ELF-1 (cell line): ENCODE results near the gene PRKG1.
"Not testable (repeated sequence)": the region's sequence is repeated elsewhere in the genome, so short reads cannot be mapped to it uniquely, and the experiment has no call there.

Experiments used
- DNase-seq: peaks from one replicate; pipeline ENCODE4 v3.0.0-alpha.2; 2016; ENCODE audit warnings: low read depth, low spot score

Gene PRKG1

DNA sequence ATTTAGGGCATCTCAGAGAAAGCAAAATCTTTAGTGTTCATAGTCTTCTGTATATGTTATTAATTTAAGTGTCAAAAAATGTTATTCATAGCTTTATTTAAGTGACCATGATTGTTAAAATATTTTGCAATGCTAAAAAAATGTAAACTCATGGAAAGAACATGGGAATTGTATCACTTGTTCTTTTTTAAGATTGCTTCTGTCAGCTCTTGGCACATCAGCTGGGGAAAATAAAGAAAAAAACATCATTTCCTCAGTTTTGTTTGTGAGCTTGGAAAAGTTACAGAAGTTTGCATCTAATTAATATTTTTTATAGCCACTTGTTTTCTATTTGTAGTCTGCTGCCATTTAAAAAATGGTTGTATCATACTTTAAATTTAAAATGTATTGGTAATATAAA lies 911.0 kb downstream of the PRKG1 start:
- no peak for DNase-seq

DNA sequence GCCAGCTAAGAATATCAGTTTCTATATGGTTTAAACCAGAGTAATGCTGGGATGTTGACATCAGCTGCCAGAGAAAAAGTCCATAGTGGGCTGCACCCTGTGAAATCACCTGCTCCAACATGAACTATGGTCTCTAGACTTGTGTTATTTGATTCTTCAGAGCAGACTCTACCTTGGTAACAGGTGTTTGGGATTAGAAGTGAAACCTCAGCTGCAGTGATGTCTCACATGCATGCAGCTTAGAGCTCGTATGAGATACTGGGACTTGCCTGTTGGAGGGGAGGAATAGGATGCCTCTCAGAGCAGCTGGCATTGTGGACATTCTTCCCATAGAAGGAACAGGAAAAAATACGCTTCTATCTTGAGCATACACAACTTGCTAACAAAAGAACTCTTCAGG lies 912.2 kb downstream of the PRKG1 start:
- DNase-seq = no peak

DNA sequence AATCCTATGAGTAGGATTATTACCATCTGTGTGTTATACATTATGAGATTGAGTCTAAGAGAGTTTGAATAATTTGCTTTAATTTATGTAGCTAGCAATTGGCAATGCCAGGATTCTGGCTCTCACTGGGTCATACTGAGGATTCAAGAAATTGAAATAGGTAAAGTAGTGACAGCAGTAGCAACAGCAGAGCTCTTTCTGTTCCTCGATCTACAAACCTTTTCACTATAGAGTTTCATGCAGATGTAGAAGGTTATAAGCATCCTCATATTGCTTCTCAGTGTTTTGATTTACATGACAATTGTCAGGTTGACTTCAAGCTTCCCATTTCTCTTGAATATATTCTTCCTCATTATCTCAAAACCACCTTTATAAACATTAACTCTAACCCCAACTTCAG lies 919.2 kb downstream of the PRKG1 start:
- no peak for DNase-seq

DNA sequence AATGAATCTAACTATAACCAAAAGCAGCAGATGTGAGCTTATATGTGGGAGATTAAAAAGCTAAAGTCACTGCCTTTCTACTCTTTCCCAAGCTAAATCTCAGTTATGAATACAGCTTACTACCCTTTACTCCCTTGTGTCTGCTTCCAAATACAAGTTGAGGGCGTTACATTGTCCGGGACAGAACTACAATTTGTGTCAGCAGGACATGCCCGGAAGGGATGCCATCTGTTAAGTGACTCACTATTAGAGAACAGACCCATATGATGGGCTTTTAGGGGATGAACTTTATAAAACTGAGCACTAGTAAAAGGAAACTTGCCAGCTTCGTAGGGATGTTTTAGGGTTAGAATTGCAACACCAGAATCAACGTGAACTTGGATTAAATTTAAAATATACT lies 924.8 kb downstream of the PRKG1 start:
- no peak for DNase-seq

DNA sequence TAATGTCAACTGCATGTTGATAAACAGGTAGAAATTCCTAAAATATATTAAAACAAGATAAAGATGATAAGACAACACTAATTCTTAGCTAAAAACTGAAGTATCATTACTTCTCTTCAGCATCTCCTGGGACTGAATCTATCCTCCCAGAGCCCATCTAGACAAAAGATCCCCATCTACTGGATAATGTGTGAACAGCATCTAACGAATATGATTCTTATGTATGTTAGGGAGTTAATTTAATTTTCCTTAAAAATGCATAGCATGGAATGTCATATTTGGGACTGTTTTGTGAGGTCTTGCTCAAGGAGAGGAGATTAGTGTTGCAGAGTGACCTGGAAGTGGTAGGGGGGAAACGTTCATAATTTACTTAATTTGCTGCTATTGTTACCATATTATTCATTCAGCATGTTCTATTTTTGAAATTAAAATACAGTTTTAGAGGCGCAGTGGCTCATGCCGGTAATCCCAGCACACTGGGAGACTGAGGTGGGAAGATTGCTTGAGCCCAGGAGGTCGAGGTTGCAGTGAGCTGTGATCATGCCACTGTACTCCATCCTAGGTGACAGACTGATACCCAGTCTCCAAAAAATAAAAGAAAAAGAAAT lies 930.2 kb downstream of the PRKG1 start:
- DNase-seq = no peak

DNA sequence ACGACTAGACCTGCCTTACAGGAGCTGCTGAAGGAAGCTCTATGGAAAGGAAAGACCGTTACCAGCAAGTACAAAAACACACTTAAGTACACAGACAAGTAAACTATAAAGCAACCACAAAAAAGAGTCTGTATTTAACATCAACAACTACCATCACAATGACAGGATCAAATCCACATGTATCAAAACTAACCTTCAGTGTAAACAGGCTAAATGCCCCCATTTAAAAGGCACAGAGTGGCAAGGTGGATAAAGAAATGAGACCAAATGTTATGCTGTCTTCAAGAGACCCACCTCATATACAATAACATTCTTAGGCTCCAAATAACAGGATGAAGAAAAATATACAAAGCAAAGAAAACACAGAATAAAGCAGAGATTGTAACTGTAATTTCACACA lies 932.8 kb downstream of the PRKG1 start:
- no peak for DNase-seq

DNA sequence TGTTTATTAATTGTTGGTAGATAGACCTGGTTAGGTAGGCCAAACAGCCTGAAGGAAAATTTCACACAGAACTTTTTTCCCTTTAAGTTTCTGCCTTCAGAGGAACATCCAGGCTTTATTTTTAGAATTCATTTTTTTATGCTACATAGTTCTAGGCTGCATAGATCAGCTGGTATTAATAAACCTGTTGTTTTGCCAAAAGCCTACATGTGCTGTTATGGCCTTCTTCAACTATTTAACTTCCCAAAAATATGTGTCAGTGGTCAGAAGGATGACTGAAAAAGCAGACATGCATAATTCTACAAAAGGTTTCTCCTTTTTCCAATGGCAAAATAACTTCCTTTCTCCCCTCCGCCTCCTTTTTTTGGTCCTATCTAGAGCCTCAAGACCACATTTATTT lies 936.8 kb downstream of the PRKG1 start:
- no peak for DNase-seq

DNA sequence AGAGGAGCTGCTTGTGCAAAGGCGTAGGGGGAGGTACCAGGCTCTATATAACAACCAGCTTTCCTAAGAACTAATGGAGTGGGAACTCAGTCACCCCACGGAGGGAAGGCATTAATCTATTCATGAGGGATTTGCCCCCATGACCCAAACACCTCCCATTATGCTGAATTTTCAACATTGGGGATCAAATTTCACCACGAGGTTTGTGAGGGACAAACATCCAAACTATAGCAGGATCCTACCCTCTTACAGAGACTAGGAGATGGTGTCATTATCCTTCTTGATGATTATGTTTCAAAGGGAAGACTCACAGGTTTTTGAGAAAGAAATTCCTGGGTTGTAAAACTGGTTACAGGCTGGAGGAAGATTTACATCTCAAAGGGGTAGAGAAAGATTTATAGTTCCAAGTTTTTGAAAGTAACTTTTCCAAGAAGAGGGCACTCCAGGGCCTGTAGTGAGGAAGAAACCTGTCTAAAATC lies 944.8 kb downstream of the PRKG1 start:
- peak; percentile 50 for DNase-seq

DNA sequence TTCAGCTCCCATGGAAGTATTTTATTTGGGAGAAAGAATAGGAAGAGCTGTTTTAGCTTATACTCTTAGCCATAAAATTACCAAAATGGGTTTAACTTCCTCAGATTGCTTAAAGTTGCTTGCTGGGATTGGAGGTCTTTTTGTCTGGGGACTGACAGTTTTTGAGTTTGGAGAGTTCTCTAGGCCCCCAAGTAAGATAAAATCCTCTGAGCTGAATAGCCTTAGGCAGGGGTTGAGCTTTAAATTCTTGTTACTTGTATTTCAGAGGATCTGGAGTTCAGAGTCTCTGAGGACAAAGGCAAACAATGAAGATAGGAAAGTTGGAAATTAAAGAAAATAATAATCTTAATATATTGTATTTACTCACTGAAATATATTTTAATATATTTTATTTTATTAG lies 945.4 kb downstream of the PRKG1 start:
- peak; percentile 58 for DNase-seq

DNA sequence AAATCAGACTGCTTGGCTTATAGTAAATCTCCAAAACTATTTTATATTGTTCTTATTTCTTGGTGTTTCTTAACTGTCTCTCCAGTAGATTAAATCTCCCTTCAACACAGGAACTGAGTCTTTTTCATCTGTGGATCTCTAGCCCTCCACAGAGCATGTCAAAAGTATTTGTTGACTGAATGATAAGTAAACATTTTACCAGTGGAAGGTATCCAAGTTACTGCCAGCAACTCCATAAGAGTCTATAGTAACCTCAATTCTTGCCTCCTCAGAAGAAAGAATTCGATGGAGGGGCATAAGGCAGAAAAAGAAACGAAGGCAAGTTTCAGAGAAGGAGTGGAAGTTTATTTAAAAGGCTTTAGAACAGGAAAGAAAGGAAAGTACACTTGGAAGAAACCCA lies 945.9 kb downstream of the PRKG1 start:
- no peak for DNase-seq

DNA sequence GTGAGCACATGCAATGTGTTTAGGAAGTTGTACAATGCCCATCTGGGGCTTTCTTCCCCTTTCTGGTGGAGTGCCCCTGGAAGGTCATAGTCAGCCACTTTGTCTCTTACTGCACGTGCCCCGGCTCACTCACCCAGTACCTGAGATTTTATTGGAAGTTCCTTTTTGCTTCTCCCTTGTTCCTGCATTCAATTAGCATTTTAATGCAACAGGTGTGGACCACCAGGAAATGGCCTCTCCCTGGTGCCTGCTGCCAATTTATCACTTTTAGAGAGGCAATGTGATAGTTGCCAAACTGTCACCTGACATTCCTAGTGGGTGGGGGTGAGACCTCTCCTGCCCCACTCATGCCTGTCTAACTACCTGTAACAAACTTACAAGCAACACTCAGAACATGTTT lies 946.4 kb downstream of the PRKG1 start:
- DNase-seq = no peak

DNA sequence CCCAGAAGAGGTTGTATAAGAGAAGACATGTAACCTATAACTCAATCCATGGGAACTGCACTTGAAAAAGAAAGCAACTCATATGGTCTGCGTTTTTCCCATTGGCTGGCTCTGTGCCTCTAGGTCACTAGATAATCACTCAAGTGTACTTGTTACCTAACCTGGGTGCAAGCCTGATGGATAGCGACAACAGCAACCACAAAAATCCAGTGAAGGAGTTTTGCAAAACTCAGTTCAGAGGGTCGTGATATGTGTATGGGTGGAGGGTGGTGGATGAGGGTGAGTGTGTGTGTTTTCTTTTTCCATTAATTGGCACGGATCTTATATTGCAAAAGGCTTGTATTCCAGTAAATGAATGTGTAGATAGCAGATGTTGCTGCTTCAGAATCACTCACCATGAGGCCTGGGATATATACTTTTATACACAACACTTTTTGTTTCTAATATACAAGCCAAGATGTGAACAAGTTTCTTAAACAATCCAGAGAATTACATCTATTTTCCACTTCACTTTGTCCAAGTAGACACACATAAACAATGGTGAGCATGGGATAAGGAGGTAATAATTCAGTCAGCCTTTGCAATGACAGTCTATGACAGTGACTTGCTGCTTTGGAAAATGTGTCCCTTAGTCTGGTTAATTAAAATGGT lies 952.9 kb downstream of the PRKG1 start:
- DNase-seq = no peak

DNA sequence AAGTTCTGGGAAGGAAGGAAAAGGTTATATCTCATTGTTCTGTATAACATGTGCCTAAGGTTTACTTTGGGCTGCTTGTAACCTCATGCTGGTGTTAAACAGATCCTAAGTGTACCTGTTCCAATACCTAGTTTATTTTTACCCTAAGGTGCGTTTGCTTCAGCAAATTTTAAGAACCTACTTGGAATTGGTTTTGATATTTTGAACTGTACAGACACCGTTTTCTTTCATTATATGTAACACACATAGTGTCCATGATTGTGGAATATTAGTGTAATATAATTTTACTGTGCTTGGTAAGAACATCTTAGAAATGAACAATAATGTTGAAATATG lies 954.2 kb downstream of the PRKG1 start:
- no peak for DNase-seq

DNA sequence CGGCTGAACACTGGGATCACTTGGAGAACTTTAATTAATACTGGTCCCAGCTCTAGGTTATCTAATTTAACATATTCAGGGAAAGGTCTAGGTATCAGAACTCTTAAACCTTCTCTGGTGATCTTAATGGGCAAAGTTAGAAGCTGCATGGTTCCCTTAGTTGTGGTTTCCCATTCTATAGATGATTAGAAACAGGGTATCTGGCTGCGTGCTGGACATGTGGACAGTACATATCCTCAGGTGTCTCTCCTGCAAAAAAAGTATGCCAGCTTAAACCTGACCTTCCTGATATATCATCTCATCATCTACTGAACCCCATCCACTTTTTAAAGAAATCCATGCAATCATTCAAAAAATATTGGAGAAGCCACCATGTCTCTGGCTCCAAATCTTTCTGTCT lies 955.3 kb downstream of the PRKG1 start:
- no peak for DNase-seq

DNA sequence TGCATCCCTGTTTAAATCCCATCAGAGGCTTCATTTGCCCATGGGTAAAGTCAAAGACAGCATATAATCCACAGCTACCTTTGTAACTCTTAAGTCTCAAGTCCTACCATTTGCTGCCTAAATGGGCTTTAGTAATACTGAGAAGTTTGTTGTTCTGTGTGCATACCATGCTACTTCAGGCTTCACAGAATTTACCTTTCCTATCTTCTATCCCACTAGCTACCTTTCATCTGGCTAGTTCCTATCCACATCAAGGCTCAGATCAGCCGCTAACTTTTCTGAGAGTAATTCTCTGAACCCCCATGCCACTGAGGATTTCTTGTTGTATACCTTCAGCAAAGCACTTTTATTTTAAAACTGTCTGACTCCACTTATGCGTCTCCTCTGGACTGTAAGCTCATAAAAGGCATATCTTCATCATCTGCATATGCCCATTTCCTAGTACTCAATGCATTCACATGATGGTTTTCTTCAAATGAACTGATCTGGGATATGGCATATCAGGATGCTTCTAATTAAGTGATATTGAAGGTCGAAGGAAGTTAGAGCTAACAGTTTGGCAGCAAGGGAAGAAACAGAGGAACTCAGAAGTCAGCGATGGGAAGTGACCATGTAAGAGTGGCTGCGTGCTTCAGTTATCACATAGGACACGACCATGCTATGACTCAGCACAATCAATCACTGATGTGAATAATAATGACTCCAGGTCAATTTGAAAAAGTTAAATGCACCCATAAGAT lies 955.9 kb downstream of the PRKG1 start:
- no peak for DNase-seq

DNA sequence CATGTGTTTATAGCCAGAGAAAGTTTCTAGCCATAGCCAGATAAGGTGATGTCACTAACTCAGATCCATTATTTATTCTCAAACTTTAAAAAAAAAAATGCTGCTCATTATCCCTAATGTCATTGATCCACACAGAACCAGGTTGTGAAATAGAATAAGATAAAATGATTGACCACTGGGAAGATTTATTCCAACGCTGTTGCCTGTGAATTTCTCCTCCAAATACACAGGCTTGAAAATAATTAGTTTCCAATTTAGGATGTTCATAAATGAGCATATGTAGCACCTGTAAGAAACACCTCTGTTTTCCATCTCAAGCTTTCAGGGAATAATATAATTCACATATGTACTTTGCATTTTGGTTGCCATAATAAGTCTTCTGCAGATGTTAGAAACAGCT lies 956.7 kb downstream of the PRKG1 start:
- DNase-seq = no peak

DNA sequence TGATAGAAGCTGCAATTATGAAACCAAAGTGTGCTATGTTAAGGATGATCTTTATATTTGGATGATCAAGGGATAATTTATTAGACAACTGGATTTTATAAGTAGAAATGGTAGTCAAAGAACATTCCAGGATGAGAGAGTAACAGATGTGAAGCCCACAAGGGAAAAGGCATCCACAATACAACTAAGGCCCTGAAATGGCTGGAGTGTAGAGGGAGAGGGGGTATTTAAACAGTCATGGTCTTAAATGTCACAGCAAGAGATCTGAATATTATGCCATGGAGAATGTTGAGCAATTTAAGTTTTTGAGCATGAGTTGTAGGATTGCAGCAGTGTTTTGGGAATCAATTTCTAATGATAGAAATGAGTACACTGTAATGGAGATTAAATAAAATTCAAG lies 957.5 kb downstream of the PRKG1 start:
- no peak for DNase-seq

DNA sequence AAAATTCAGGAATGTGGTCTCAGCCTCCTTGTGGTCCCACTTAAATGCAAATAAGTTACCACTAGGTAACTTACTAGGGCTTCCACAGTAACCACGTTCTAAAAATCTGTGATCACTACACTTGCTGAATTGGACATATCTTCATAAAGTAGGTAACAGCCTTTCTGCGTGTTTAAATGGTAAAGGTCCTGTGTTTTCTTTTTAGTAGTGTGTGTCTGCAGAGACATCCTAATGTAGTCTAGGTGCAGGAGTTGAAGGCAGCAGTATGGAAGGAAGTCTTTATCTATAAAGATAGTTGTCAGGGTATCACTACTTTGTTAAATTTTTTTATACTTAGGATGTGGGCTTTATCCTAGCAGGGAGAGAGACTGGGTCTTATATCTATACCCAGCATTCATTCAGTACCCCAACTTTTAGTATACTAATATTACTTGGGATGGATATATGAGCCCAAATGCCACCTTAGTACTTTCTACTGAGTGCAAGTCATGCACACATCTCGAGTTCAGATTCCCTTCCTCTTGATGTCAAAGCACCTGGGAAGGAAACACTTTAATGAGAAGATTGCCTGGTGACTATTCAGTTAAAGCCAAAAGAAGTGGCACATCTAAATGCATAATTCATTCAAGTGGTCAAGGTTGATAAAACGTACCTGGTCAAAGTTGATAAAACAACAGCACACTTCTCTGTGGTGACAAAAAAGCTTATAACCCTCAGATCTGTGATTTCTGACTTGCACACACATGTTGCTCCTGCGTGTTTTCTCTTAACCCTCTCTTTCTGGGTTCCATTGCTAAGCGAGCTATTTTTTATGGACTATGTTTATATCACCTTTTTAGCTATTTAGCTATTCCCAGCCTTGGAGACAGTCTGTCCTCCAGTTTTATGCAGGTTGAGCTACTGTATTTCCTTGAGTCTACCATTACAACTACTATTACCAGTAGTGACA lies 958.7 kb downstream of the PRKG1 start:
- DNase-seq = no peak

DNA sequence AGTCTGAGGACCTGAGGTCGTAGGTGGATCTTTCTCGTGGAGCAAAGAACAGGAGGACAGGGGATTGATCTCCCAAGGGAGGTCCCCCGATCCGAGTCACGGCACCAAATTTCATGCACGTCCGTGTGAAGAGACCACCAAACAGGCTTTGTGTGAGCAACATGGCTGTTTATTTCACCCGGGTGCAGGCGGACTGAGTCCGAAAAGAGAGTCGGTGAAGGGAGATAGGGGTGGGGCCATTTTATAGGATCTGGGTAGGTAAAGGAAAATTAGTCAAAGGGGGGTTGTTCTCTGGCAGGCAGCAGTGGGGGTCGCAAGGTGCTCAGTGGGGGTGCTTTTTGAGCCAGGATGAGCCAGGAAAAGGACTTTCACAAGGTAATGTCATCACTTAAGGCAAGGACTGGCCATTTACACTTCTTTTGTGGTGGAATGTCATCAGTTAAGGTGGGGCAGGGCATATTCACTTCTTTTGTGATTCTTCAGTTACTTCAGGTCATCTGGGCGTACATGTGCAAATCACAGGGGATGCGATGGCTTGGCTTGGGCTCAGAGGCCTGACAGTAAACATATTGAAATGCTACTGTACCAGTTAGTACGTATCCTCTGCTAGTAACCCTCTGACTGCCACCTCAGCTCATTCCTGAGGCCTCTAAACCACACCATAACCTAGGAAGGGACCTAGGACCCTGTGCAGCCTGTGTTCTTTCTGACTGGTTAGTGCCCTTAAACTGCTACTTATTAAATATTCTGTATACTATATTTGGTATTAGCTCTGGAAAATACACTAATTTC lies 964.9 kb downstream of the PRKG1 start:
- DNase-seq = not testable (repeated sequence)

DNA sequence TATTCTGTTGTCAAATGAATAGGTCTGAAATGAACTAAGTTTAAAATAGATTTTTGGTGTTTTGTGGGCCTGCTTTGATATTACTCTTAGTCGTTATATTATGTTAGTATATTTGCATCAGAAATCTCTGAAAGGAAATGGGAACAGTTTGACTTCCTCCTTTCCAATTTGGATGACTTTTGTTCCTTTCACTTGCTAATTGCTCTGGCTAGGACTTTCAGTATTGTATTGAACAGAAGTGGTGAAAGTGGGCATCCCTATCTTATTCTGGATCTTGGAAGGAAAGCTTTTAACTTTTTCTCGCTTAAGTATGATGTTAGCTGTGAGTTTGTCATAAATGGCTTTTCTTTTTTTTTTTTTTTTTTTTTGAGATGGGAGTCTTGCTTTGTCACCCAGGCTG lies 966.2 kb downstream of the PRKG1 start:
- DNase-seq = no peak

DNA sequence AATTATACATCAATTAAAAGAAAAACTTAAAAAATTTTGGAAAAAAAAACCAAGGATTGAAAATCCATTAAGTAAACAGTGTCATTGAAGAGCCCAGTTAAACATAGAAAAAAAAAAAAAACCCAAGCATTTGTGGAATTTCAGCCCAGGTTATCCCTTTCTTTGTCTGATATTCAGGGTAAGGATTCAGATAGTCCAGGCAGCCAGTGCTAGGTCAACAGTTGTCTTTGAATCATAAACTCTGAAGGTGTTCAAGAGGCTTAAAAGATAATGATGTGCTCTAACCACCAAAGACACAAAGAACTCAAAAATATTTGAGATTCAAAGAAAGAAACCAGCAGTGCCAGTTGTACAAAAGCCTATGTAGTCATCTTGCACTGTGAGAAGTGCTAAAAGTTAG lies 969.5 kb downstream of the PRKG1 start:
- DNase-seq = no peak
